Stimulated activated CD4-positive, alpha-beta T cell treated with anti-CD3 and anti-CD28 coated beads, Interleukin-1b, Interleukin-23, amount 100 ng/mL, for 48 hours (primary cell): ENCODE data around the gene GRM5.
"Not testable (repeated sequence)": the region's sequence is repeated elsewhere in the genome, so short reads cannot be mapped to it uniquely, and the experiment has no call there.

ENCODE experiments used
- DNase-seq: peaks from one replicate; pipeline ENCODE4 v3.0.0-alpha.2; 2020

The GRM5 gene

DNA sequence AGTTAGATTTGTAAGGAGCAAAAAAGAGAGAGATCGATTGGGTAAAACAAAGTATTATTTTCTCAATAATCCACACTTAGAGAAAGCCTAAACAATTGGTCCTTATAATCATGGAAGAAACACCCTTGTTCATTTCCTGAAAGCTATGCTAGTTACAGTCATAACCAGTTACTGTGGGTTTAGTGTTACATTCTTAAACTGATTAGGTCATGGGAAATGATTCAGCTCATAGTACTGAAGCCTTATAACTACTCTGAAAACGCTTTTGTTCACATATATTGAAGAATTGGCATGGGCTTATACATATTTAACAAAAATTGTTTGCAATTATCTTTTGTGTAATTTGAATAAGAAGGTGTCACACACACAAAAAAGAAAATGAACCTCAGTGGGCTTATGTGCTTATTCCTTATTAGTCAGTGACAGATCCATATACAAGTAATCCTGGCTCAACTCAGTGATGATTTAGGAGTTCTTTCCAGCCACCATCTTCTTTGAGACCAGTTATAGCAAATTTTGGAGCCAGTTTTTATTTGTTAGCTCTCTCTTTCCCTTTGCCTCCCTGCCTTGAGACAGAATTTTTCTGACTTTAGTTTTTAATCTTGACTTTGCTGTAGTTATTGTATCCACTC lies 529.8 kb downstream of the GRM5 start:
- no peak for DNase-seq

DNA sequence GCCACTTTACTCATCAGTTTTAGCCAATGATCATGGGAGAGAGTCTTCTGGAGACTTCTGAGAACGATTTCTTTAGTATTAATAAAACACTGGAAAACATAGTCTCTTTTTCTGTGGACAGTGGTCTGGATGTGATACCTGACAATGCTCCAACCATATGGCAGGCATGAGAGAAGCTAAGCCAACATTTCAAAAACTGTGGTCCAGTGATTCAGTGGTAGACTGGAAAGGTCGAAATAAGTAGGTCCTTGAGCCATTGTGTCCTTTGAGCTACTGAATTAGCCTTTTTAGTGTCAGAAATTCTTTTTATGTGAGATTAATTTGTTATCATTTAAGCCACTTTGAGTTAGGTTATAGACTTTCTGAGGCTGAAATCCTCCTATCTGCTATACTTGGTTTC lies 530.5 kb downstream of the GRM5 start:
- DNase-seq: no peak

GRCh38 chr11:88534706-88535105 lies 531.1 kb downstream of the GRM5 start:
- not testable (repeated sequence) for DNase-seq

- DNase-seq: no peak
These were observed 531.6 kb downstream of the GRM5 start for GRCh38 chr11:88534185-88534584.

GRCh38 chr11:88533001-88533400 lies 532.8 kb downstream of the GRM5 start:
- no peak for DNase-seq

- no peak for DNase-seq
These were observed 534.0 kb downstream of the GRM5 start for GRCh38 chr11:88531831-88532230.

GRCh38 chr11:88529426-88529825 lies 536.4 kb downstream of the GRM5 start:
- no peak for DNase-seq

GRCh38 chr11:88523386-88524071 lies 542.3 kb downstream of the GRM5 start:
- no peak for DNase-seq

- DNase-seq: no peak
These were observed 543.0 kb downstream of the GRM5 start for GRCh38 chr11:88522624-88523385.

GRCh38 chr11:88521799-88522201 lies 544.0 kb downstream of the GRM5 start:
- no peak for DNase-seq

DNA sequence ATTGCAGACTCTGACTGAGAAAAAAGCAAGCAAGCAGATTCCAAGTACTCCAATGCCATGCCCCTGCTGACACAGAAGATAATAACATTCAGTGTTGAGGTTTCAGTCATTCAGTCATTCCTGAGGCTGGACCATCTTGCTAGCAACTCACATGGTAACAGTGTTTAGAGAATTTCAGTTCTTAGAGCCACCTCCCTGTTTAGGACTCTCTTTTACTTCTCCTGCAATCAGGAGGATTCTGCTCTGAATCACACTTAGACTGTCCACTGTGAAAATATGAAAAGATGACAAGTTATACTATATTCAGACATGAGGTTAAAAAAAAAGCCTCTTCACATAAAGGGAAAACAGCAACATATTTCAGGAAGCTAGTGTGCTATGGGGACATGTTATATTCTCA lies 544.4 kb downstream of the GRM5 start:
- no peak for DNase-seq

DNA sequence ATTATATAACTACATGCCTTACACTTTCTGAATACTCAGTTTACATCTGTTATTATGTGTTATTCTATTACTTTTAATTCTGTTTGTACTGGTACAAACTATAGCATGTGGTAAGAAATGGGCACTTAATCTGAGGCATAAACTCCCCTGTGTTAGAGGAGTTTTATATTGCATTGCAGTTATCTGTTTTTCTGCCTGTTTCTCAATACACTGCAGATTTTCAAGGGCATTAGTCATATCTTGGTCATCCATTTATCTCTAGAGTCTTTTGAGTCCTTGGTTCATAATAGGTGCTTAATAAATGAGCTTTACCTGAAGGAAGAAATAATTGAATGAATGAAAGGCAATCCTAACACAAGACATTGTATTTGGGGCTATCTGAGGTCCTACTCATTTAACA lies 545.4 kb downstream of the GRM5 start:
- DNase-seq: no peak

GRCh38 chr11:88515002-88515401 lies 550.8 kb downstream of the GRM5 start:
- no peak for DNase-seq

DNA sequence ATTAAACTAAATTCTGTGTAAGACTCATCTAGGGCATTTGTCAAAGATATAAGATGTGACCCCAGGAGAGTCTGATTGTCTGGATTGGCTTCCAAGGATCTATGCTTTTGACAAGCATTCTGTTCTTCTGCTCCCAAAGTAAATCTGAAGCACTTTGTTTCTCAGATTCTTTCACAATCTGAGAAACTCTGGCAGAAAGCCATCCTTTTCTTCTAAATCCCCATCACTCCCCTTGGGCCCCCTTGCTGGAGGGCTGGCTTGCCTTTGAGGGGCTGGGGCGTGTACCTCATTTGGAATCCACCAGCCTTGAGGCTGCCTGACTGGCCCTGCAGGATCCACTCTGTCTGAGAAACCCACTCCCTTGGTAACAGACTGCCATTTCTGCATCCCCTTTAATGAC lies 554.8 kb downstream of the GRM5 start:
- no peak for DNase-seq

DNA sequence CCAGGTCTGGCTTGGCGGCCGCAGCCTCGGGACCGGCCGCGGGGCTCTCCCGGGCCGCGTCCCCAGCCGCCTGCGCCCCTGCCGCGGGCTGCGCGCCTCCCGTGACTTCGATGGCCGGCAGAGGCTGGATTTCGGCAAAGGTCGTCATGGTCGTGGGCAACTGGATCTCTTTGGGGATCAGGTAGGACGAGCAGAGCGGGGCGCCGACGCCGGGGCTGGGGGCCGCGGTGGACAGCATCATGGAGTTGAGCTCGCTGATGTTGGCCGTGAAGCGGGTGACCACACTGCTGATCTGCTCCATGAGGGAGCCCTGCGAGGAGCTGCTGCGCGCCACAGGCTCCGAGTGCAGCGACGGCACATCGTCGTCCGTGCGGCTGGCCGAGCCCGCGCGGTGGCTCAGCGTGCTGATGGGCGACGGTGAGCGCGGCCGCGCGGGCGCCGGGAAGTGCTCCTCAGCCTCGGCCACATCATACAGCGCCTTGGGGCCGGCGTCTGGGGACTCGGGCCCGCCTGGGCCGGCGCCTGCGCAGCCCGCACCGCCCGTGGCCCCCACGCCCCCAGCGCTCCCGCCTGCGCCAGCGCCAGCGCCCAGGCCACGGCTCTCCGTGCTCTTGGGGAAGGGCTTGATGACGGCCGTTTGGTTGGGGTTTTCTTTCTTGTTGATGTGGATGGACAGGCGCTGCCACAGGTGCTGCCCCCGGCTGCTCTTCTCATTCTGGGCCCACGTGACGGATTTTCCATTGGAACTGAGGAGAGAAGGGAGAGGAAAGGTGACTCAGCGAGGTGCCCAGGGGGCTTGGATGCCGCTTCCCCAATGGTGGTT lies 556.8 kb downstream of the GRM5 start:
- DNase-seq: peak; percentile 16

DNA sequence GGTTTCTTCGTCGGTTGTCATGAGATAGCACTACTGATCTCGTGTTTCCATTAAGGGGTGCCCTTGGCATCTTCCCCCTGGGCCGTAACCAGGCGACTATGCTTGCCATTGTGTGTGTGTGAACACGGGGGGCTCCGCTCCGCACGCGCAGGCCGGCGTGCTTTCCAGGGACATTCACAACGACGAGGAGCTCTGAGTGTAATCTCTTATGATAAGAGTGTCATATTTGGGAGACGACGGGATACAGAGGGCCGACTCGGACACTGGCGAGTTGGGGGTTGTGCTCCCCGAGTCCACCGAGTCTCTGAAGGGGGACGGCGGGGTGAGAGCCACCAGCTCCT lies 557.4 kb downstream of the GRM5 start:
- no peak for DNase-seq

DNA sequence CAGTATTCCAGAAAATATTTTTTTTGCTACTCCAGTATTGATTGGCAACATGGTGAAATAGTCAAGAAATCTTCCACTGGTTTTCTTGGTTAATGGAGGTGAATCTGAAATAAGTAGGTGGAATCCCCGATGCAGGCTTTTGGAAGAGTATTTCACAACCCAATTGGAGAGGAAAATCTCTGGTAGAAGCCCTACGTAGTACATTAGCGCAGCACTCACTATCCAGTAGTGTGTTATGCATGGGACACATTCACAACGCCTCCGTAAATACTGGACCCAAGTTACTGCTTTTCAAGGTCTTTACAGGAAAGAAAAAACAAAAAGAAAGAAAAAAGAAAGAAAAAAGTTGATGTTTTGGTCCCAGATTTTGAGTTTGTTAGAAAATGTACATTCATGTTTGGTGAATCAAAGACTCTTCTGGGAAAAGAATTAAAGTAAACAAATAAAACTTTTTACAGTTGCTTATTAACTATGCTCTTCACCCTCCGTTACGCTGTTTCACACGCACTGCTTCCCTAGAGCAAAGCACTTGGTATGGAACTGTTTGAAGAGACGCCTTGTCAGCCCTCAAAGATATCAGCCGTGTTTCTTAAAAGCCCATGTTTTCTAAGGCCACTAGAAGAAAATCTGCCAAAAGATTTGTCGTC lies 557.9 kb downstream of the GRM5 start:
- no peak for DNase-seq

DNA sequence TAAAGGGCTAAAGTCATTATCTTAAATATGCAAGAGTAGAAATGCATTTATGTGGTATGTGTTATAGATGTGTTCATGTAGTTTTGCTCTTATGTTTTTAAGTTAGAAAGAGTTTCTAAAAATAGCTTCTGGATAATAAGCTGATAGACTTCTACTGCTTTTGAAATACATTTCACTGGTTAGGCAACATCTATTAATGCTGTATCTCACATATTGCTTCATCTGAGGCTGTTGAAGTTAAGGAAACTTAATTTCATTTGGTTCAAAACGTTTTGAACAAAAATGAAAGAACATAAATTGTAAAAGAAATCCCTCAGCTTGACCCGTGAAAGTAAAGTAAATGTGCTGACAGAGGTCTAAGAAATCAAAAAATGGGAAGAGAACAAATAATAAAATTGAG lies 564.2 kb downstream of the GRM5 start:
- no peak for DNase-seq

- DNase-seq: no peak
These were observed 569.9 kb downstream of the GRM5 start for GRCh38 chr11:88495836-88496235.

GRCh38 chr11:88494848-88495247 lies 570.9 kb downstream of the GRM5 start:
- DNase-seq: no peak

DNA sequence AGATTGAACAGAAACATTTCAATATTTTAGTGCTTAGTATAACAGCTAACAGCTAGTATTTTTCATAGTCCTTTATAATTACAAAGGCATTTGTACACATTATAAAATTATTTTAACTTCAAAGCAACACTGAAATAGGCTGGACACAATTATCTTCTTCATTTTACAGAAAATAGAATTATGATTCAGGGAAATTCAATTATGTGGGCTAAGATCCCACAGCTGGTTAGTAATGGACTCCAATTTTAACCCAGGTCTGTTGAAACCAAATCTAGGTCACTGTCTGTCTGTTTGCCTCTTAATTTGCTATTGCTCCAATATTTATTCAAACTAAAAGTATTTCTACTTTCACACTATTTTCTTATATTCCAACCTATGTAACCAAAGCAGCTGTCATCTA lies 574.1 kb downstream of the GRM5 start:
- DNase-seq: no peak

DNA sequence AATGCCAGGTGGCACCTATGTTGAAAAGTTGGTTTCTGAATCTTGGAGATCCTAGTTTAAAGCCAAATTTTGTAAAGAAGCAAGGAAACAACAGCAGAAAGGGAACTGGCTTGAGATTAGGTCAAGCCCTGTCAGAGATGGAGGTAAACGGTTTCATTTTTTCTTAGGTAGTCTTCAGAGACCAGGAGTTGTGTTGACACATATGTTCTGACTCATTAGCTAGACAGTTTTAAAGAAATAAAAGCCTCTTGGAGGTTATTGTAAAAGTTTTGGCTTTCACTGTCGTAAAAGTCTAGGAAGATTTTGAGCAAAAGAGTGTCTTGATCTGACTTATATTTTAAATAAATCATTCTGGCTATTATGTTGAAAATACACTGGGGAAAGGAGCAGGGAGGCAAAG lies 576.8 kb downstream of the GRM5 start:
- no peak for DNase-seq

DNA sequence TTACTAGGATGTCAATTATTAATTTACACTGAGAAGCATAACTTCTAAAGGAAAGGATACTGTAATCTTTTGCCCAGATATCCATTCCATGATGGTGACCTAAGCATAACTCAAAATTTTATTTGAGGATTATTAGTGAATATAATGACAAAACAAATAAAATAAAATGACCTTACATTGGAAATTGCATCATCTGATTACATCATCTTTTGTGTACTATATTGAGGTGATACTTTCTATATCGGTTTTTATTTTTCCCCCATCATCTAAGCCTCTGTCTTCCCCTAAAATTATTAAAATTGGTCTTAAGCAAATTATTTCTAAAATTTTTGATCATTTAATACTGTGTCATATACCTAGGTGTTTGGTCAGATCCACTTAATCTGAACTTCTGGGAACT lies 578.1 kb downstream of the GRM5 start:
- no peak for DNase-seq
